HEK293 (cell line): ENCODE results near the gene SHISA6.

ENCODE experiments used
- CTCF ChIA-PET: fragments of 350-600 bp; formaldehyde crosslinking; extraction: SDS; loops from one replicate; lab custom pipeline; 2021; ENCODE audit warnings: antibody characterized with exemption; lab: Yijun Ruan, JAX
- POLR2A ChIA-PET: fragments of 300-600 bp; formaldehyde crosslinking; extraction: SDS; loops from one replicate; lab custom pipeline; 2020; ENCODE audit warnings: antibody characterized with exemption, inconsistent platforms; lab: Yijun Ruan, JAX
- H3K27ac ChIP-seq: fragments of 200-500 bp; sonication (Bioruptor generic); 2 replicates; pipeline ENCODE4 v1.5.1; 2014; ENCODE audit warnings: low read depth, low read length, control low read depth, inconsistent platforms; ENCODE audit errors: extremely low read depth
- H3K36me3 ChIP-seq, 2 experiments: fragments of 200-500 bp in 1 of 2; sonication (Bioruptor generic) in 1 of 2; 1 replicate in 1 of 2; 2 replicates in 1 of 2; pipeline ENCODE4 v1.5.1; 2014 to 2017; ENCODE audit warnings: inconsistent platforms in 2 of 2, low read length in 2 of 2; ENCODE audit not compliant: control insufficient read depth in 2 of 2, insufficient read depth in 1 of 2
- H3K4me1 ChIP-seq: fragments of 200-500 bp; sonication (Bioruptor generic); 2 replicates; pipeline ENCODE4 v1.5.1; 2014; ENCODE audit warnings: mild to moderate bottlenecking, low read length, inconsistent platforms; ENCODE audit not compliant: control insufficient read depth, insufficient read depth
- H3K4me3 ChIP-seq: 2 replicates; pipeline ENCODE4 v1.5.1; 2011; ENCODE audit warnings: low read depth, mild to moderate bottlenecking, control low read depth, low read length, moderate library complexity
- H3K9me3 ChIP-seq: fragments of 200-500 bp; sonication (Bioruptor generic); 2 replicates; pipeline ENCODE4 v1.5.1; 2014; ENCODE audit warnings: low read depth, low read length, inconsistent platforms; ENCODE audit not compliant: control insufficient read depth, insufficient read depth
- FEZF1 ChIP-seq: fragments of 450-650 bp; formaldehyde crosslinking; IDR thresholded peaks from 2 replicates; pipeline ENCODE4 v1.5.1; 2016; ENCODE audit warnings: missing biosample characterization, missing genetic modification characterization
- HOXD13 ChIP-seq: sonication (generic); formaldehyde crosslinking; IDR thresholded peaks from 2 replicates; pipeline ENCODE4 v1.8.0; 2022; ENCODE audit warnings: missing genetic modification reagents, borderline replicate concordance
- KLF10 ChIP-seq: fragments of 450-650 bp; IDR thresholded peaks from 2 replicates; pipeline ENCODE4 v1.5.1; 2018; ENCODE audit warnings: missing biosample characterization, mild to moderate bottlenecking, missing genetic modification characterization
- KLF16 ChIP-seq: fragments of 450-650 bp; formaldehyde crosslinking; IDR thresholded peaks from 2 replicates; pipeline ENCODE4 v1.5.1; 2017; ENCODE audit warnings: missing biosample characterization, missing genetic modification characterization
- PATZ1 ChIP-seq: fragments of 450-650 bp; formaldehyde crosslinking; IDR thresholded peaks from 2 replicates; pipeline ENCODE4 v1.5.1; 2016; ENCODE audit warnings: missing biosample characterization, missing genetic modification characterization
- RBAK ChIP-seq: fragments of 450-650 bp; formaldehyde crosslinking; IDR thresholded peaks from 2 replicates; pipeline ENCODE4 v1.5.1; 2016; ENCODE audit warnings: missing biosample characterization, missing genetic modification characterization
- SCRT2 ChIP-seq: fragments of 450-650 bp; formaldehyde crosslinking; IDR thresholded peaks from 2 replicates; pipeline ENCODE4 v1.5.1; 2016; ENCODE audit warnings: missing biosample characterization, missing genetic modification characterization
- TCF7L2 ChIP-seq: IDR thresholded peaks from 2 replicates; pipeline ENCODE4 v1.6.1; 2011; ENCODE audit warnings: low read depth, mild to moderate bottlenecking, inconsistent platforms, low read length, moderate library complexity, borderline replicate concordance
- TRIM28 ChIP-seq: IDR thresholded peaks from 2 replicates; pipeline ENCODE4 v1.6.1; 2011; ENCODE audit warnings: low read length, control low read depth, borderline replicate concordance
- ZBTB17 ChIP-seq: fragments of 450-650 bp; formaldehyde crosslinking; IDR thresholded peaks from 2 replicates; pipeline ENCODE4 v1.5.1; 2016; ENCODE audit warnings: missing biosample characterization, missing genetic modification characterization
- ZBTB8A ChIP-seq: fragments of 450-650 bp; formaldehyde crosslinking; IDR thresholded peaks from 2 replicates; pipeline ENCODE4 v1.5.1; 2016; ENCODE audit warnings: missing biosample characterization, missing genetic modification characterization
- ZFP69B ChIP-seq: fragments of 450-650 bp; formaldehyde crosslinking; IDR thresholded peaks from 2 replicates; pipeline ENCODE4 v1.5.1; 2016; ENCODE audit warnings: missing biosample characterization, missing genetic modification characterization
- ZNF2 ChIP-seq: fragments of 450-650 bp; formaldehyde crosslinking; IDR thresholded peaks from 2 replicates; pipeline ENCODE4 v1.5.1; 2016; ENCODE audit warnings: missing biosample characterization, missing genetic modification characterization
- ZNF23 ChIP-seq: fragments of 450-650 bp; formaldehyde crosslinking; IDR thresholded peaks from 2 replicates; pipeline ENCODE4 v1.5.1; 2016; ENCODE audit warnings: missing biosample characterization, missing genetic modification characterization, borderline replicate concordance
- ZNF302 ChIP-seq: fragments of 450-650 bp; formaldehyde crosslinking; IDR thresholded peaks from 2 replicates; pipeline ENCODE4 v1.5.1; 2016; ENCODE audit warnings: missing biosample characterization, missing genetic modification characterization, low read depth
- ZNF544 ChIP-seq: fragments of 450-650 bp; formaldehyde crosslinking; IDR thresholded peaks from 2 replicates; pipeline ENCODE4 v1.5.0; 2017; ENCODE audit warnings: missing biosample characterization, missing genetic modification characterization
- ZNF571 ChIP-seq: fragments of 450-650 bp; formaldehyde crosslinking; IDR thresholded peaks from 2 replicates; pipeline ENCODE4 v1.5.0; 2017; ENCODE audit warnings: missing biosample characterization, missing genetic modification characterization
- ZNF585B ChIP-seq: fragments of 450-650 bp; formaldehyde crosslinking; IDR thresholded peaks from 2 replicates; pipeline ENCODE4 v1.5.1; 2016; ENCODE audit warnings: missing biosample characterization, missing genetic modification characterization
- ZNF623 ChIP-seq: fragments of 450-650 bp; formaldehyde crosslinking; IDR thresholded peaks from 2 replicates; pipeline ENCODE4 v1.5.1; 2016; ENCODE audit warnings: missing biosample characterization, missing genetic modification characterization
- ZNF791 ChIP-seq: fragments of 450-650 bp; formaldehyde crosslinking; IDR thresholded peaks from 2 replicates; pipeline ENCODE4 v1.5.1; 2016; ENCODE audit warnings: missing biosample characterization, missing genetic modification characterization
- ZSCAN16 ChIP-seq: fragments of 450-650 bp; formaldehyde crosslinking; IDR thresholded peaks from 2 replicates; pipeline ENCODE4 v1.5.1; 2016; ENCODE audit warnings: missing biosample characterization, missing genetic modification characterization
- ZXDB ChIP-seq: fragments of 450-650 bp; formaldehyde crosslinking; IDR thresholded peaks from 2 replicates; pipeline ENCODE4 v1.5.1; 2016; ENCODE audit warnings: missing biosample characterization, missing genetic modification characterization

Gene SHISA6

GRCh38 chr17:11555530-11555929, 314.5 kb downstream of the SHISA6 start (continued):
- TF ChIP-seq ZBTB8A (tag by site-specific recombination) (no peak), ZFP69B (tag by site-specific recombination) (no peak), ZNF2 (tag by site-specific recombination) (no peak), ZNF23 (tag by site-specific recombination) (no peak), PATZ1 (tag by site-specific recombination) (no peak), HOXD13 (CRISPR knock-in tag) (no peak)
- TF ChIP-seq, all 188 proteins: peak for 0

- Histone ChIP-seq H3K4me3 (no peak overlapping the region), H3K4me1 (no peaks in the 10 kb centered on the region), H3K9me3 (no peaks in the 10 kb centered on the region), H3K27ac (no peak overlapping the region), H3K36me3 (no peaks in the 10 kb centered on the region)
- CTCF ChIA-PET, result interaction anchor here (0.6 kb wide), 1 partner anchor 8 kb away, joined by 3 read pairs; no protein-coding TSS in a partner anchor
- POLR2A ChIA-PET, result no interaction called here
- TF ChIP-seq FEZF1 (tag by site-specific recombination) (no peak), ZNF571 (tag by site-specific recombination) (no peak), ZSCAN16 (no peak), KLF16 (tag by site-specific recombination) (no peak), TRIM28 (no peak), ZNF623 (tag by site-specific recombination) (no peak), ZNF791 (tag by site-specific recombination) (no peak), ZNF585B (tag by site-specific recombination) (no peak), ZNF544 (tag by site-specific recombination) (no peak), ZNF302 (tag by site-specific recombination) (no peak)
Observed at GRCh38 chr17:11557727-11558452, 316.9 kb downstream of the SHISA6 start.

GRCh38 chr17:11558681-11559234, 317.7 kb downstream of the SHISA6 start:
- POLR2A ChIA-PET, result no interaction called here
- Histone ChIP-seq H3K4me3 (no peak overlapping the region), H3K4me1 (no peaks in the 10 kb centered on the region), H3K27ac (no peak overlapping the region), H3K9me3 (no peaks in the 10 kb centered on the region), H3K36me3 (no peaks in the 10 kb centered on the region)
- CTCF ChIA-PET, result no interaction called here
- no peak for TF ChIP-seq ZXDB (tag by site-specific recombination)
- no peak for TF ChIP-seq KLF10 (tag by site-specific recombination)
- no peak for TF ChIP-seq TCF7L2
- TF ChIP-seq RBAK (tag by site-specific recombination), result no peak
- no peak for TF ChIP-seq SCRT2 (tag by site-specific recombination)
- no peak for TF ChIP-seq ZBTB17 (tag by site-specific recombination)
